Activated CD8-positive, alpha-beta memory T cell treated with anti-CD3 and anti-CD28 coated beads for 4 hours (primary cell): ENCODE results near the gene POLD3.
A peak's percentile ranks its signal among the peaks of the same experiment; 100 is the strongest.

Source experiments
- DNase-seq, 2 donors: peaks; one replicate each; pipeline ENCODE4 v3.0.0-alpha.2; 2020; ENCODE audit warnings: low read depth in 2 of 2

Gene POLD3

GRCh38 chr11:74592441-74593362 lies at the start of gene POLD3:
POLD3 (plus strand) TSS chr11:74592582; CDS start chr11:74592659, 77 bp downstream.
- peak; percentile 87 to 88 for DNase-seq

GRCh38 chr11:74543991-74544390 lies 48.4 kb upstream of the POLD3 start:
- DNase-seq, result no peak

- DNase-seq, result no peak
Measured at GRCh38 chr11:74546752-74547151, 45.6 kb upstream of the POLD3 start.

GRCh38 chr11:74550991-74551753 lies 41.2 kb upstream of the POLD3 start:
- no peak for DNase-seq

GRCh38 chr11:74551754-74552145 lies 40.6 kb upstream of the POLD3 start:
- DNase-seq, result no peak

- no peak for DNase-seq
Measured at GRCh38 chr11:74557526-74557925, 34.9 kb upstream of the POLD3 start.

- no peak for DNase-seq
Measured at GRCh38 chr11:74559110-74559933, 33.1 kb upstream of the POLD3 start.

GRCh38 chr11:74559934-74560309 lies 32.5 kb upstream of the POLD3 start:
- DNase-seq, result no peak

- no peak for DNase-seq
Measured at GRCh38 chr11:74566146-74566960, 26.0 kb upstream of the POLD3 start.

- no peak for DNase-seq
Measured at GRCh38 chr11:74568028-74568427, 24.4 kb upstream of the POLD3 start.

GRCh38 chr11:74570266-74571061 lies 21.9 kb upstream of the POLD3 start:
- no peak for DNase-seq

GRCh38 chr11:74571062-74571399 lies 21.4 kb upstream of the POLD3 start:
- no peak for DNase-seq

- DNase-seq, result no peak
Measured at GRCh38 chr11:74572349-74572748, 20.0 kb upstream of the POLD3 start.

- DNase-seq, result no peak
Measured at GRCh38 chr11:74574563-74574962, 17.8 kb upstream of the POLD3 start.

- DNase-seq, result no peak
Measured at GRCh38 chr11:74575999-74576398, 16.4 kb upstream of the POLD3 start.

- no peak for DNase-seq
Measured at GRCh38 chr11:74577181-74577580, 15.2 kb upstream of the POLD3 start.

- DNase-seq, result no peak
Measured at GRCh38 chr11:74577624-74578396, 14.6 kb upstream of the POLD3 start.

- no peak for DNase-seq
Measured at GRCh38 chr11:74579577-74580270, 12.7 kb upstream of the POLD3 start.

GRCh38 chr11:74581954-74582547 lies 10.3 kb upstream of the POLD3 start:
- DNase-seq, result no peak
